Hepatocyte (in vitro differentiated cells): ENCODE results near the gene QRICH1. TPM values are rescaled to one million over a fixed set of nuclear protein-coding genes. Genes with fewer than 3 reads are reported as not detected.

Source experiments
- DNase-seq: peaks from one replicate; pipeline ENCODE4 v3.0.0-alpha.2; 2016; ENCODE audit warnings: low spot score
- H2AFZ ChIP-seq: fragments of 200-600 bp; sonication (generic); 2 replicates; pipeline ENCODE4 v1.6.0; 2016; ENCODE audit warnings: antibody characterized with exemption, mild to moderate bottlenecking
- H3K27ac ChIP-seq: fragments of 200-600 bp; sonication (generic); 2 replicates; pipeline ENCODE4 v1.5.1; 2016; ENCODE audit warnings: mild to moderate bottlenecking
- H3K27me3 ChIP-seq: fragments of 200-600 bp; sonication (generic); 2 replicates; pipeline ENCODE4 v1.6.1; 2016
- H3K36me3 ChIP-seq: fragments of 200-600 bp; sonication (generic); replicated peaks from 2 replicates; pipeline ENCODE4 v1.5.1; 2016; ENCODE audit warnings: low read depth; ENCODE audit not compliant: insufficient read depth
- H3K4me1 ChIP-seq: fragments of 200-600 bp; sonication (generic); 2 replicates; pipeline ENCODE4 v1.5.1; 2016; ENCODE audit warnings: mild to moderate bottlenecking, moderate library complexity; ENCODE audit not compliant: insufficient read depth
- H3K4me2 ChIP-seq: fragments of 200-600 bp; sonication (generic); 2 replicates; pipeline ENCODE4 v1.6.0; 2016
- H3K4me3 ChIP-seq: fragments of 200-600 bp; sonication (generic); 2 replicates; pipeline ENCODE4 v1.5.1; 2016; ENCODE audit warnings: mild to moderate bottlenecking
- H3K79me2 ChIP-seq: fragments of 200-600 bp; sonication (generic); 2 replicates; pipeline ENCODE4 v1.6.0; 2017; ENCODE audit warnings: mild to moderate bottlenecking
- H3K9me2 ChIP-seq: fragments of 200-600 bp; sonication (generic); replicated peaks from 2 replicates; pipeline ENCODE4 v1.6.0; 2017; ENCODE audit warnings: mild to moderate bottlenecking; ENCODE audit not compliant: insufficient read depth
- H3K9me3 ChIP-seq: fragments of 200-600 bp; sonication (generic); 2 replicates; pipeline ENCODE4 v1.5.1; 2016; ENCODE audit warnings: low read depth, mild to moderate bottlenecking
- H4K20me1 ChIP-seq: fragments of 200-600 bp; sonication (generic); 2 replicates; pipeline ENCODE4 v1.6.0; 2016; ENCODE audit warnings: mild to moderate bottlenecking; ENCODE audit not compliant: insufficient read depth, poor library complexity, severe bottlenecking
- CTCF ChIP-seq: fragments of 200-600 bp; sonication (generic); IDR thresholded peaks from 2 replicates; pipeline ENCODE4 v1.5.1; 2016; ENCODE audit warnings: antibody characterized with exemption, mild to moderate bottlenecking; ENCODE audit not compliant: poor library complexity
- EZH2 ChIP-seq: fragments of 200-600 bp; sonication (generic); IDR thresholded peaks from 2 replicates; pipeline ENCODE4 v1.6.1; 2016; ENCODE audit warnings: antibody characterized with exemption, mild to moderate bottlenecking, borderline replicate concordance
- EZH2phosphoT487 ChIP-seq: fragments of 200-600 bp; sonication (generic); IDR thresholded peaks from one replicate; pipeline ENCODE4 v1.6.1; 2018; ENCODE audit warnings: antibody characterized with exemption, mild to moderate bottlenecking, low read depth, moderate library complexity; ENCODE audit not compliant: unreplicated experiment, severe bottlenecking
- WGBS: methylation state at CpG from one replicate; pipeline ENCODE4 v1.1.6; 2016; ENCODE audit warnings: low lambda C conversion rate; ENCODE audit errors: missing lambda C conversion rate; 5-methylcytosine and 5-hydroxymethylcytosine counted together
- polyA plus RNA-seq: library from polyadenylated mRNA; unstranded; fragments of >200 nt; fragmentation: Nextera tagmentation; extraction: Ambion mirVana; gene quantifications from 2 replicates; pipeline ENCODE4 v1.2.1, GENCODE V29; 2016
- total RNA-seq: library from RNA; depleted of rRNA; stranded (reverse); fragments of >200 nt; gene quantifications from 2 replicates; pipeline ENCODE4 v1.2.3, GENCODE V29; 2014

Gene QRICH1
- total and polyA plus RNA-seq, 2 experiments from 2014 or later: 42.6 to 79.9 TPM

DNA sequence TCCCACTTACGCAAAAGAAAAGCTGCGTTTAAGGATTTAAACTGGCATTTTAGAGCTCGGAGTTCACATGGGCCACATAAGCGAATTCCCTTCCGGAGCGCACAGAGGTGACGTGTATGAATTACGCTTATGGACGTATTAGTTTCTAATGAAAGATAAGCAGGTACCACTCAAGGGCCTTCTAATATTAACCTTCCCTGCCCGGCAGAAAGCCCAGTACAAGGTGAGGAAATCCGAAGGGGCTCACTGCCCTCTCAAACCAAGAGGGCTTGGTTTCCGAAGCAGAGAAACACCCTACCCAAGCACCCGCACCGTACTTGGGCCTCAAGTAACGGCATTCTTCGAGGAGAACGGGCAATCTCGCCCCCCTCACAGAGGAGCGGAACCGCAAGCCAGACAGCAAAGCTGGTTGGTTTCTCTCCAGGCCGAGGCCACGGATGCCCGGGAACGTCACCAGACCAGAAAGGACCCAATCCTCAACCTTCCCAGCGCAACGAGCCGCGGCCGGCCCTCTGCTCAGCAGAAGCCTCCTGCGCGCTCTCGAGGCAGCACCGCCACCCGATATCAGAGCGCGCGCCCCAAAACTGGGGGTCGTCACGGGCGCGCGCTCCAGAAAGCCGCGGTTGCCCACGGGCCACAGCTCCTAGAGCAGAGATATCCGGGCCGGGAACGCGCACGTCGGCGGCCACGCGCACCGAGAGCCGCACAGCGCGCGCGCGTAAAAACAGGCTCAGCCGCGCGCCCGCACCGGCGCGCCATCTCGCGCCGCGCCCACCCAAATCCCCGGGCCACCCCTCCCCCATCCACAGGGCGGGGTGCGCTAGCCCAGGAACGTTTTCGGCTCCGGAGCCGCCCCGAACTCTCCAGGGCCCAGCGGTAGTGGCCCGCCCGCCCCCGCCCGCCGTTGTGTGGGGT is 676 bp downstream of the QRICH1 start:
- H4K20me1 ChIP-seq: peaks cover 41% of the 10 kb centered on the region
- no peaks in the 10 kb centered on the region for H3K27me3 ChIP-seq
- H2AFZ ChIP-seq: peak overlapping the region; percentile 33
- no peaks in the 10 kb centered on the region for H3K9me2 ChIP-seq
- DNase-seq: peak; percentile 84
- H3K4me3 ChIP-seq: peak overlapping the region; percentile 80
- peaks cover 46% of the 10 kb centered on the region for H3K79me2 ChIP-seq
- peak overlapping the region; percentile 94 for H3K27ac ChIP-seq
- H3K9me3 ChIP-seq: no peaks in the 10 kb centered on the region
- H3K4me1 ChIP-seq: peaks cover 24% of the 10 kb centered on the region
- peak overlapping the region; percentile 89 for H3K4me2 ChIP-seq
- TF ChIP-seq EZH2phosphoT487 (no peak), EZH2 (no peak)
- H3K36me3 ChIP-seq: no peaks in the 10 kb centered on the region
- under 1% methylated on average over 48 of the region's 86 CpGs for WGBS

- no peaks in the 10 kb centered on the region for H3K27me3 ChIP-seq
- no peak overlapping the region for H2AFZ ChIP-seq
- H3K36me3 ChIP-seq: no peaks in the 10 kb centered on the region
- H3K4me1 ChIP-seq: no peaks in the 10 kb centered on the region
- H3K9me2 ChIP-seq: no peaks in the 10 kb centered on the region
- H3K79me2 ChIP-seq: peaks cover 97% of the 10 kb centered on the region
- peaks cover 59% of the 10 kb centered on the region for H4K20me1 ChIP-seq
- TF ChIP-seq CTCF (no peak), EZH2phosphoT487 (no peak), EZH2 (no peak)
- DNase-seq: no peak
- H3K27ac ChIP-seq: no peak overlapping the region
- no peak overlapping the region for H3K4me2 ChIP-seq
- no peak overlapping the region for H3K4me3 ChIP-seq
- WGBS: 92% methylated on average over 8 of the region's 8 CpGs
- H3K9me3 ChIP-seq: no peaks in the 10 kb centered on the region
These were observed 12.4 kb downstream of the QRICH1 start for GRCh38 chr3:49081429-49081828.

GRCh38 chr3:49079270-49079669 is 14.6 kb downstream of the QRICH1 start:
- peaks cover 88% of the 10 kb centered on the region for H3K79me2 ChIP-seq
- H3K4me2 ChIP-seq: no peak overlapping the region
- TF ChIP-seq CTCF (no peak), EZH2phosphoT487 (no peak), EZH2 (no peak)
- no peaks in the 10 kb centered on the region for H3K27me3 ChIP-seq
- H3K36me3 ChIP-seq: no peaks in the 10 kb centered on the region
- H3K4me3 ChIP-seq: no peak overlapping the region
- no peak overlapping the region for H2AFZ ChIP-seq
- no peak overlapping the region for H3K27ac ChIP-seq
- no peaks in the 10 kb centered on the region for H3K9me2 ChIP-seq
- H3K9me3 ChIP-seq: no peaks in the 10 kb centered on the region
- no peak for DNase-seq
- 95% methylated on average over 2 of the region's 2 CpGs for WGBS
- H4K20me1 ChIP-seq: peaks cover 54% of the 10 kb centered on the region
- no peaks in the 10 kb centered on the region for H3K4me1 ChIP-seq

DNA sequence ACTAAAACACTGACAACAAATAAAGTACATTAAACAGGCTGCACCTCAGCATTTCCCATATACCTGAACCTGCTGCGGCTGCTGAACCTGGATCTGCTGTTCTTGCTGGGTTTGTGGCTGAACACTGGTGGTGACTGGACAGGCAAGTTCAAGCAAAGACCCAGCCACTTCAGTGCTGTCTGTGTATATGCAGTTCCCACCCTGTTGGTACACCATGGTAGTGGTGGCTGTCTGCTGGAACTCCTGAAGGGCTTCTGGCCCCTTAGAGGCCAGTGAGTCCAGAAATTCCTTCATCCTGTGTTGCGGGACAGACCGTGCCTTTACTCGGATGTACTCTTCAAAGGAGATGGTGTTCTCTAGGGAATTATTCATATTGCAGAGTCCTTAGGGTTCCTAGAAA is 17.2 kb downstream of the QRICH1 start:
- Histone ChIP-seq H3K79me2 (peaks cover 86% of the 10 kb centered on the region), H3K27me3 (no peaks in the 10 kb centered on the region), H3K9me2 (no peaks in the 10 kb centered on the region), H3K27ac (no peak overlapping the region), H3K4me1 (no peaks in the 10 kb centered on the region), H4K20me1 (peaks cover 36% of the 10 kb centered on the region), H3K4me2 (no peak overlapping the region), H3K9me3 (no peaks in the 10 kb centered on the region), H3K4me3 (no peak overlapping the region), H2AFZ (no peak overlapping the region), H3K36me3 (no peaks in the 10 kb centered on the region)
- TF ChIP-seq EZH2phosphoT487 (no peak), CTCF (no peak), EZH2 (no peak)
- 97% methylated on average over 4 of the region's 4 CpGs for WGBS
- DNase-seq: no peak
